AG20443 (cell line): Measurements from ENCODE around the gene SLC23A2.

Experiments used
- DNase-seq: peaks from one replicate; pipeline ENCODE4 v3.0.0; 2012; ENCODE audit warnings: low spot score, mixed read lengths

The SLC23A2 gene

GRCh38 chr20:4813863-4814695 lies 187.2 kb downstream of the SLC23A2 start:
- DNase-seq = no peak

- no peak for DNase-seq
These were observed 188.0 kb downstream of the SLC23A2 start for GRCh38 chr20:4813076-4813862.

GRCh38 chr20:4812641-4813075 lies 188.7 kb downstream of the SLC23A2 start:
- no peak for DNase-seq

- no peak for DNase-seq
These were observed 189.1 kb downstream of the SLC23A2 start for GRCh38 chr20:4812216-4812615.

DNA sequence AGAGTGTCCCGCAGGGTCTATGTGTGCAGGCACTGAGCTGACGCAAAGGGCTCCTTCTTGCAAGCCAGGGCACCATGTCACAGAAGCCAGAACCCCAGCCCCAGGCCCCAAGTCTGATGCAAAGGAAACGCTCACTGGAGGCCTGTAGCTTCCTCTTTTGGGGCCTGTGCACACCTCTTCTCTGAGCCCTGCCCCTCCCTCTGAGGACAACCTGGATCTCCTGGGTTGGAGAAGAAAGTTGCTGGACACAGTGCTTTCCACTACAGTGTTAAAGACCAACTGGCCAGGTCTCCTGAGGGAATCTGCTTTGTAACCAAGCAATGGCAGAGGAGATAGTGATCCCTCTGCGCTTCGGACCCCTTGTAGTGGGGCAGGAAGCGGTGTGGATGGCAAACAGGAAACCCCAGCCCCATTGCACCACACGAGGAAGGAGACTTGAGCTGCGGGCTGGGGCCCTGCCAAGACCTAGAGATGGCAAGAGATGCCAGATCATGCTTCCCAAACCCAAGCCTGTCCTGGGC lies 189.6 kb downstream of the SLC23A2 start:
- no peak for DNase-seq

GRCh38 chr20:4811257-4811656 lies 190.1 kb downstream of the SLC23A2 start:
- DNase-seq = no peak

- DNase-seq = no peak
These were observed 190.8 kb downstream of the SLC23A2 start for GRCh38 chr20:4810426-4811019.

GRCh38 chr20:4809707-4810106 lies 191.6 kb downstream of the SLC23A2 start:
- DNase-seq = no peak

- DNase-seq = peak; percentile 51
These were observed 192.4 kb downstream of the SLC23A2 start for GRCh38 chr20:4808872-4809271.

- DNase-seq = no peak
These were observed 195.5 kb downstream of the SLC23A2 start for GRCh38 chr20:4805663-4806449.

GRCh38 chr20:4802527-4802926 lies 198.8 kb downstream of the SLC23A2 start:
- DNase-seq = no peak
